GM21367 (cell line): Measurements from ENCODE around the gene LPP.

Source experiments
- ATAC-seq: cut with Tn5 transposase; IDR thresholded peaks from one replicate; pipeline ENCODE4 v1.9.1; 2021; ENCODE audit not compliant: unreplicated experiment

Gene LPP

GRCh38 chr3:188295876-188296275 lies 141.9 kb downstream of the LPP start:
- no peak for ATAC-seq

GRCh38 chr3:188296761-188297612 lies 143.0 kb downstream of the LPP start:
- ATAC-seq: no peak

GRCh38 chr3:188298585-188298984 lies 144.6 kb downstream of the LPP start:
- ATAC-seq: no peak

- no peak for ATAC-seq
Measured at GRCh38 chr3:188299068-188299467, 145.1 kb downstream of the LPP start.

GRCh38 chr3:188299708-188300107 lies 145.8 kb downstream of the LPP start:
- no peak for ATAC-seq

- ATAC-seq: no peak
Measured at GRCh38 chr3:188301147-188301546, 147.2 kb downstream of the LPP start.

- no peak for ATAC-seq
Measured at GRCh38 chr3:188303286-188303799, 149.4 kb downstream of the LPP start.

GRCh38 chr3:188303823-188304222 lies 149.9 kb downstream of the LPP start:
- ATAC-seq: no peak

- ATAC-seq: no peak
Measured at GRCh38 chr3:188304501-188304900, 150.5 kb downstream of the LPP start.

GRCh38 chr3:188305220-188305619 lies 151.3 kb downstream of the LPP start:
- ATAC-seq: no peak

GRCh38 chr3:188306435-188307005 lies 152.6 kb downstream of the LPP start:
- ATAC-seq: no peak

- ATAC-seq: peak; percentile 98
Measured at GRCh38 chr3:188309437-188310269, 155.7 kb downstream of the LPP start.

GRCh38 chr3:188310270-188310710 lies 156.3 kb downstream of the LPP start:
- ATAC-seq: no peak

GRCh38 chr3:188315553-188315952 lies 161.6 kb downstream of the LPP start:
- ATAC-seq: no peak

- ATAC-seq: no peak
Measured at GRCh38 chr3:188316021-188316722, 162.2 kb downstream of the LPP start.

- ATAC-seq: no peak
Measured at GRCh38 chr3:188316723-188317070, 162.7 kb downstream of the LPP start.

GRCh38 chr3:188319569-188319968 lies 165.6 kb downstream of the LPP start:
- no peak for ATAC-seq

GRCh38 chr3:188320757-188321156 lies 166.8 kb downstream of the LPP start:
- no peak for ATAC-seq

GRCh38 chr3:188321258-188321657 lies 167.3 kb downstream of the LPP start:
- no peak for ATAC-seq

GRCh38 chr3:188322135-188322887 lies 168.4 kb downstream of the LPP start:
- ATAC-seq: no peak
